SK-N-DZ (cell line): ENCODE results near the gene TMUB1.

Source experiments
- DNase-seq: peaks from one replicate; pipeline ENCODE4 v3.0.0-alpha.2; 2015; ENCODE audit warnings: low spot score

TMUB1 gene

GRCh38 chr7:151104411-151105235 lies 21.3 kb upstream of the TMUB1 start:
- DNase-seq: no peak

GRCh38 chr7:151103973-151104372 lies 20.7 kb upstream of the TMUB1 start:
- DNase-seq: no peak

- DNase-seq: no peak
These were observed 19.7 kb upstream of the TMUB1 start for GRCh38 chr7:151102991-151103390.

- no peak for DNase-seq
These were observed 18.5 kb upstream of the TMUB1 start for GRCh38 chr7:151101621-151102396.

GRCh38 chr7:151100921-151101320 lies 17.6 kb upstream of the TMUB1 start:
- DNase-seq: no peak

- DNase-seq: no peak
These were observed 16.4 kb upstream of the TMUB1 start for GRCh38 chr7:151099486-151100211.

GRCh38 chr7:151095828-151096475 lies 12.7 kb upstream of the TMUB1 start:
- no peak for DNase-seq

GRCh38 chr7:151095123-151095797 lies 12.0 kb upstream of the TMUB1 start:
- DNase-seq: no peak

- no peak for DNase-seq
These were observed 11.4 kb upstream of the TMUB1 start for GRCh38 chr7:151094675-151095074.

GRCh38 chr7:151093748-151094147 lies 10.5 kb upstream of the TMUB1 start:
- DNase-seq: no peak

GRCh38 chr7:151091988-151092387 lies 8.7 kb upstream of the TMUB1 start:
- no peak for DNase-seq

- DNase-seq: no peak
These were observed 8.1 kb upstream of the TMUB1 start for GRCh38 chr7:151091431-151091830.

GRCh38 chr7:151091003-151091402 lies 7.7 kb upstream of the TMUB1 start:
- no peak for DNase-seq

GRCh38 chr7:151089893-151090730 lies 6.8 kb upstream of the TMUB1 start:
- DNase-seq: no peak

GRCh38 chr7:151088856-151089699 lies 5.8 kb upstream of the TMUB1 start:
- DNase-seq: no peak

GRCh38 chr7:151088019-151088855 lies 4.9 kb upstream of the TMUB1 start:
- DNase-seq: no peak

GRCh38 chr7:151087245-151088018 lies 4.1 kb upstream of the TMUB1 start:
- no peak for DNase-seq
